H4 (cell line): ENCODE results near the gene SNTG2. TPM values are rescaled to one million over a fixed set of nuclear protein-coding genes. Genes with fewer than 3 reads are reported as not detected.
"Not testable (repeated sequence)": the region's sequence is repeated elsewhere in the genome, so short reads cannot be mapped to it uniquely, and the experiment has no call there.

Source experiments
- DNase-seq: peaks from one replicate; pipeline ENCODE4 v3.0.0-alpha.2; 2015; ENCODE audit warnings: low spot score
- total RNA-seq: library from RNA; depleted of rRNA; stranded (reverse); fragments of >200 nt; shearing (Covaris generic); gene quantifications from 2 replicates; pipeline ENCODE4 v1.2.3, GENCODE V29; 2014

SNTG2 gene
- total RNA-seq, 1 experiment from 2014 or later: not detected

- DNase-seq: no peak
These were observed 102.1 kb downstream of the SNTG2 start for GRCh38 chr2:1052771-1053191.

GRCh38 chr2:1053786-1054185, 103.1 kb downstream of the SNTG2 start:
- no peak for DNase-seq

DNA sequence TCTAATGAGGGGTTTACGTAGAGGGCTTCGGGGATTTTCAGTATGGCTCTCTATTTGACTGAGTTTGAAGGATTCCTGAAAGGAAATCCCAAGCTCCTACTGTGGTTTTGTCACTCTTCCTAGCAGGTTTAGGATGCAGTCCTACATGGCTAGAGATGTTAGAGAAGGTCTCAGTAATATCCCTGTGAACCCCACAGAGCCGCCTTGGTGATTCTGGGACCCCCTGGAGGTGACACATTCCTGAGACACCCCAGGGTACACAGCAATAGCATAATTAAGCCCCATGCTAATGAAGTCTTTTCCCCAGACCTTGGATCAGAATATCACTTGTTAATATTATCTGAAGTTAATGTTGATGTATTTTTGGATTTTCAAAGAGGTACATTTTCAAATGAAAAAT, 103.8 kb downstream of the SNTG2 start:
- no peak for DNase-seq

DNA sequence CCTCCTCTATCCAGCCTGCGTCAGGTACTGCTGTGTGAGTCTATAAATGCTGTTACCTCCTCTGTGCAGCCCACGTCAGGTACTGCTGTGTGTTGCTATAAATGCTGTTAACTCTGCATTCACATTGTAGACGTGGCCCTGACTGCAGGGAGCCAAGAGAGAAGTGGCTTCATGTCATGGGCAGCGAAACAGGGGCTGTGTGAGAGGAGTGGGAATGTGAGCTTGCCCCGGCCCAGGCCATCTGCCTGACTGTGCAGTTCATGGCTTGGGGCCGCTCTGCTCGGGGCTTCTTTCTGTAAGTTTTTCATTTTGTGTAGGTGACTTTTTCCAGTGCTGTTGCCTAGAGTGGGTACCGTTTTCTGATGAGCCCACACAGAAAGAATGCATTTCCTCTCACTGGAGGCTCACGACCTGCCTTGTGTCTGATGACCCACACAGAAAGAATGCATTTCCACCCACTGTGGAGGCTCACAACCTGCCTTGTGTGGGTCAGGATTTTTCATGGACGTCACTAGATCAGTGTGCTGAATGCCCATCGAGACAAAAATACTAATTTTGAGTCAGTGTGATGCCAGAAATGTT, 104.5 kb downstream of the SNTG2 start:
- DNase-seq: no peak

DNA sequence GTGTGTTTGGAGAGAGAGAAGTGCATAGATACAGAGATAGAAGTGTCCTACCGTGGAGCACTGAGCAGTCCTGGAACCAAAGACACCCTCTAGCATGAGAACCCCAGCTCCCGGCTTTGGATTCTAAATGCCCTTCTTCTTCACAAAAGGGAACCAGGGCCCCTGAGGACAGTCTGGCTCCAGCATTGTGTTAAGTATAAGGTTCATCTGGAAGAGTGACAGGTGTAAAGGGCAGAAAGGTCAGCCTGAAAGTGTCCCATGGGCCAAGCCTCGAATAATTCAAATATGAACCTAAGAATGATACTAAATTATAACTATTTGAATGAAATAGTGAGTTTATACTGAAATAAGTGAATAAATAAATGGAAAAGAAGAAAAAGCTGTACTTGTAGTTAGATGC, 109.7 kb downstream of the SNTG2 start:
- no peak for DNase-seq

DNA sequence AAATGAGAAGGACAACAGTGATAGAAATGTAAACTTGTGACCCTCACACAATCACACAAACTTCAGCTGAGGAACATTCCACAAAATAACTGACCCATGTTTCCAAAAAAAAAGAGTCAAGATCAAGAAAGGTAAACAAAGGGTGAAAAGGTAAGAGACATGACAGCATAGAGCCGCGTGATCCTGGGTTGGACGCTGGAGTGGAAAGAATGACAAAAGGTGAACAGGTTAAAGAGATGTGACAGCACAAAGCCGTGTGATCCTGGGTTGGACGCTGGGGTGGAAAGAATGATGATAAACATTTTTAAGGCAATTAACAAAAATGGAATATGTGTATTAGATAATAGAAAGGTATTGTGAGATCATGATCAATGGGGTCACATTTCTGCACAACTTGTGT, 110.3 kb downstream of the SNTG2 start:
- no peak for DNase-seq

DNA sequence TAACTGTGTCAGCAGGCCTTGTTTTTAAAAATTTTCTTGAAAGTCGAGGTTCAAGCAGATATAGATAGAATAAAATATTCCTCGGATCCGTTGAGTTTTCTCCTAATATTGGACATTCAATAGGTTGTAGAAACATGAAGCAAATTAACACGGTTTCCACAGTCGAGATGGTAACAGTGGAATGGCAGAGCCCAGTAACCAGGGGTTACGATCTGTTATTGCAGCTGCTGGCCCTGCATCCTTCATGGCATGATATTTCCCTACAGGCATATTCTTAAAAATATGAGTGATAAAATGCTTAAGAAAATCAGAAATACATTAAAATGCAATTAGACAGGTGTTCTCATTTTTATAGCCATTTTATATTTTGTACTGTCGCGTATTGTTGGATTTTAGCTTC, 117.6 kb downstream of the SNTG2 start:
- DNase-seq: no peak

DNA sequence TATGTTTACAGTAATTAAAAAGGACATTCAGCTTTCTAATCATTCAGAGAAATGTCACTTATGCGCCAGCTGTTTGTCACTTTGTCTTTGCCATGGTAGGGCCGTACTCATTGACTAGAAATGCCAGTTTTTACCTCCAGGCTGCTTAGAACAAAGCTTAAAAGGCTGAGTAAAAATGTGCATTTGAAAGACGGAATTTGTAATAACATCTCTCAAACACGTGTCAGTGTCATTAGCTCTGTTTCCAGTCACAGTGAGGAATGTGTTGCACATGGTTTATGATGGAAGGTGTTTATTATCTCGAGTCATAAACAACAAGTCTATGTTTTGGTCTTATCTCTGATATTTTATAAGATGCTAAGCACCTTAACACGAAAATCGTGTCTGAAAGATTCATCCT, 118.2 kb downstream of the SNTG2 start:
- DNase-seq: no peak

DNA sequence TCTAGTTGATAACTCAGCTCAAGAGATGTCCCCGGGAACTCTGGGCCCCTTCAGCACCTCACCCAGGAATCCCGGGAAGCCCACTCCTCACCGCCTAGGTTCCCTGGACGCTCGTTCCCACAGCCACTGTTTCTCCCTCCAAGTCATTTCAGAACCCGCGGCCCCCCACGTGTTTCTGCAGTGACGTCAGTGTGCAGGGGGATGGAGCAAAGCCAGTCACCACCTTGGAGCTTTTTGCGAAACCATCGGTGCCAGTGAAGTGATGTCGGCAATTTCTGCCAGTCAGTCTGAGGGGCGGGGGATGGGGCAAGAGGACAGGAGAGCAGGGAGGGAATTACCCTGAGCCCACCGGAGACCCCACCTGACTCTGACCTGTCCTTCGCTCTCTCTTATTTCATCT, 119.2 kb downstream of the SNTG2 start:
- DNase-seq: no peak

DNA sequence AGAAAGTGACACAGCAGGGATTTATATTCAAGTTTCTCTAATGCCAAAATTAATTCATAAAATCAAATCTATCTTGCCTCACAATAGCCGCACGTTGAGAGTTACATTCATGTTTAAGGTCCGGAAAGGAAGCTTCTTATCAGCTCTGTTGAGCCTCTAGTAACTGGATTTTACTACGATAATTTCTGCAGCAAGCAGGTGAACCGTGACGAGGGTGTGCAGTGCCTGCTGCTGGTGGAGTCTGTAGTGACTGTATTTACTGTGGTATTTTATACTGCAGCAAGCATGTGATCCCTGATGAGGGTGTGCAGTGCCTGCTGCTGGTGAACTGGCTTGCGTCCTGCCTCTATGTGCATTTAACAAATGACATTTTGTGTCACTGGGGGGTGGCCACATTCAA, 120.0 kb downstream of the SNTG2 start:
- no peak for DNase-seq

DNA sequence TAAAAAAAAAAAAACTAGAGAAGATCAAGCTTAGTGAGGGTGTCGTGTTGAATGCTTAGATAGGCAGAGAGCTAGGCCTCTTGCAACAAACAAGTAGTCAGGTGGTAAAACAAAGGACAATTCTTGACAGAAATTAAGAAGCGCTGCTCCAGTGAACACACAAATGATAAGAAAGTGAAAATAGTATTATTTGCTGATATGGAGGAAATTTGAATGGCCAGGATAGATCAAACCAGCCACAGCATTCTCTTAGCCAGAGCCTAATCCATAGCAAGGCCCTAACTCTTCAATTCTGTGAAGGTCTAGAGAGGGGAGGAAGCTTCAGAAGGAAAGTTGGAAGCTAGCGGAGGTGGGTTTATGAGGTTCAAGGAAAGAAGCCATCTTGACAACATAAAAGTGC, 121.0 kb downstream of the SNTG2 start:
- DNase-seq: no peak

GRCh38 chr2:1072250-1072649, 121.6 kb downstream of the SNTG2 start:
- no peak for DNase-seq

DNA sequence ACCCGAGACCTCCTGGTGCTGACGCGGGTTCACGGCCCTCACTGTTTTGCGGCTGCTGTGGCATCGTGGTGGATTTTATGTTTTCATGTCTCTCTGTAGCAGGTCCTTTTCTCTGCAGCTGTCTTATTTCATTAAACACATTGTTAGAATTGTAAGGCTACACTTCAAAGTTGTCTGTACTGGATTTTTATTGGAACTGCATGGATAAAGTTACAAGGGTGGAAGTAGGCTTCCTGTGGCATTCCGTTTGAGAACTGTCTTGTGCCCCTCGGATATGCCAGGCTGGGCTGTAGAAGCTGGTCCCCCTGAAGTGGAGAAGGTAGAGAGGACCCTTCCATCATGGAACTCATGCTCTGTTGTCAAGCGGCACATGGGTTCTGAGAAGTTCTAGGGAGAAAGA, 127.3 kb downstream of the SNTG2 start:
- DNase-seq: no peak

DNA sequence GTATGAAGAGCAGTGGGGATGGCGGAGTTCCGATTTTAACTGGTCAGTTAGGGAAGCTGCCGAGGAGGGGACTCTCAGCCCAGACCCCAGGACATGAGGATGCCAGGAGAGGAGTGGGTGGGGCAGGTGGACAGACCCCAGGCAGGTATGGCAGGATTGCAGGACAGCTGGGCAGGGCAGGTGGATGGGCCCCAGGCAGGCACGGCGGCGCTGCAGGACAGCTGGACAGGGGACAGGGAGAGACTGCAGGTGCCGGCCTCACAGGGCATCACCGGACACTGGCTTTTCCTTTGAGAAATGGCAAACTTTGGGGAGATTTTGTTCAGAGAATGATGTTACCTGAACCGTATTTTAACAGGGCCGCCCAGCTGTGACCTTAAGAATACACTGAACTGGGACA, 127.7 kb downstream of the SNTG2 start:
- DNase-seq: no peak

DNA sequence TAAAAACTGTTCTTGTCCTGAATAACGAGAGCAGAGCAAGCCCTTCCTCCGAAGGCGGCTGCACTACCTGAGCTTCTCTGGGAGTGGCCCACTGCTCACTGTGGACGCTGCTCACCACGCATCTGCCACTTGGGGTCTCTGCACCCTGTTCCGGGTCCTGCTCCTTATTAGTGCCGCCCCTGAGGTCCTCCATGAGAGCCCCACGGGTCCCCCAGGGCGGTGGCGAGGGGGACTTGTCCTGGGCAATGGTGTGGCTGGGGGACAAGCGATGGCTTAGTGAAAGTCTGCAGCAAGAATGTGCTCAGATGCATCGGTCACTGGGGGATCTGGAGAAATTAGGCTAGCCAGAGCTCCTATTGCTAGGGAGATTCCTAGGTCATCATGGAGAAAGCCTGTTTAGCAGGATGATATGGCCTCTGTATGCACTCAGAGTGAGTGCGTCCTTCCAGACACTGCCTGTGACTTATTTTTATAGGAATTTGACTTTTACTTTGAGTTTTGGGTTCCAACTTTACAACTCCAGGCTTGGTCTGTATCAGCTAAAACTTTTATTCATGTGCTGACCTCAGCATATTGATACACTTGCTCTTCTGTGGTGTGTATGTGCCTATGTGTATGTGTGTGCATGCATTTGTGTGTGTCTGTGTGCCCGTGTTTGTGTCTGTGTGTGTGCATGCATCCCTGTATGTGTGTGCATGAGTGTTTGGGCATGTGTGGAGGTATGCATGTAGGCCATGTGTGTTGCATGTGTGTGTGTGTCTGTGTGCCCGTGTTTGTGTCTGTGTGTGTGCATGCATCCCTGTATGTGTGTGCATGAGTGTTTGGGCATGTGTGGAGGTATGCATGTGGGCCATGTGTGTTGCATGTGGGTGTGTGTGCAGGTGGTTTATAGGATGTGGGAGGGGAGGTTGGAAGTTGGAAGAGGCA, 129.5 kb downstream of the SNTG2 start:
- no peak for DNase-seq

DNA sequence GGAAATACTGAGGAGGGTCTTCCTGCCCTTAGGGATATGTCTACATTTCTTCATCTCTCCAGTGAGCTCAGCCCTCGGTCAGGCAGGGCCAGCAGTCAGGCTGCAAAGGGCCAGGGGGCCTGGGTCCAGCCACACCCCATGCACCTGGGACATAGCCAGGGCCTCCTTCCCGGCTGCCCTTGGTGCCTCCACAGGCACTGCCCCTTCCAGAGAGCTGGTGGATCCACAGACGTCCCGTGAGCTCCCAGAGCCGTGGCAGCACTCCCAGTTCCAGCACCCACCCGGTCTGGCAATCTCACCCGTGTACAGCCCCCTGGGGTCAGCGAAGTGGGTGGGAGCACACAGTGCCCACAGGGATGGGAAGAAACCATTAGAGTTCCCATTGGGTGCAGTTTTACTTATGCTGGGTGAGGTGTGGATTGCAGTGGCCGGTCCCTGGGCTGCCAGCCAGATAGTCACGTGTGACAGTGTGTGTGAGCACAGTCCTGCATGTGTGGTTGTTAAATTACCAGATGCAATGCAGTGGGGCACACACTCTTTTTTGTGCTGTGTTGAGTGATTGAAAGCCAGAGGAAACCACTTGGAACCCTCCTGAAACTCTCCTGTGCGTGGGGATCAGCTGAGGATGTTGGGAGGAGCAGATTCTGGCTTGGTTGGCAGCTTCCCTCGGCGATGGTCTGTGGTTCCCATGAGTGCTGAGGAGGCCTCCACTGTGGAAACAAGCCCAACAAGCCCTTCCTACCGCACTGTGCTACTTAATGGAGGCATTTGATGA, 131.0 kb downstream of the SNTG2 start:
- no peak for DNase-seq

DNA sequence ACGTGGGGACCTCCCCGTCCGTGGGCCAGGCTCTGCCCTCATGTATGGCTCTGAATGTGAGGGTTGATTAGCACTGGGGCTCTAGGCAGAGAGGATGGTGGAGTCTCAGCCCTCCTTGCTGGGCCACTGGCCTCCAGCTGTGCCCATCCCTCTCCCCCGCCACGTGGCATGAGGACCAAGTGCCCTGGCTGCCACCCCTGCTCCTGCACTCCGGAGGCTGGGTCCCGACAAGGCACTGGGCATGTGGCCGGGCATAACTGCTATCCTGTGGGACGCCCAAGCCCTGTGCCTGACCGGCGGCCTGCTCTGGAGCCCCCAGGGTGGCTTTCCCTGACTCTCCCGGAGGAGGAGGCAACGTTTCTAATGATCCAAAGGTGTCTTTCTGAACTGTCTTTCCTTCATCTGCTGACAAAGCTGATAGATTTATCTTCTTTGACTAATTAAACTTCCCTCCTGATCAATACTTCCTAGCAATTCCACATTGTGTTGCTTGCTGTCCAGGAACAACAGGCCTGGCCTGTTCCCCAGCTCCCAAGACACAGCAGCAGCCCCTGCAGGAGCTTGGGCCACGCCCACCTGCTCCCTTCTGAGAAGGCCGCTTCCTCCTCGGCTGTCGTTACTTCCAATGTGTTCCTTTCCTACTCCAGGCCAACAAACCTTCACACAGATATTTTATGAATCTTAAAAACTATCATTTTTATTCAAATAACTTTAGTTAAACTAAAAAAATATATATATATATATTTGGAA, 132.0 kb downstream of the SNTG2 start:
- no peak for DNase-seq

DNA sequence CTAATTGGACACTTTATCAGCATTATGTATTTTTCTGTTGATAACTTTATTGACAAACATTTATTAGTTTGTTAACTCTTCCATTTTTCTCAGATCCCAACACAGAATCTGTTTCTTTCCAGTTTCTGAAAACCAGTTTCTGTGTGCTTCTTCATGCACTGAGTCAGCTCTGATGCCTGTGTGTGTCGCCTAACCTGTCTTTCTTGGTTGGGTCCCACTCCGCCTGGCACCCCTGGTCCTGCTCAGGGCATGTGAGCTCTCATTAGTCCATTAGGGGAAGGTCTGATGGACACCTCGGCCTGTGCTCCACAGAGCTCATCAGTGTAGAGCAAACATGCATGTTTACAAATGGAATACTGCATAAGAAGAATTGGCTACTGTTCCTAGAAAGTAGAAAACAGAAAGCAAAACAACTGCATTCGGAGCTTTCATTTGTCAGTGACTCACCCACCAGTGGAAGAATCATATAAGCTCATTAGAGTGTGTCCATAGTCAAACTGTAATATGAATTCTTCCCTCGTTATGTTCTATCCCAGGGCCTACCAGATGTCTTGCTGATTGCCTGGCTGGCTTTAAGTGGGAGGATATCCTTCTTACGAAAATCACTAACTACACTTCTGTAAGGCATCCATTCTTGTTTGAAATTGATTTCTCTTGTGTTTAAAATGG, 137.7 kb downstream of the SNTG2 start:
- DNase-seq: no peak

- DNase-seq: no peak
These were observed 138.3 kb downstream of the SNTG2 start for GRCh38 chr2:1088940-1089339.

DNA sequence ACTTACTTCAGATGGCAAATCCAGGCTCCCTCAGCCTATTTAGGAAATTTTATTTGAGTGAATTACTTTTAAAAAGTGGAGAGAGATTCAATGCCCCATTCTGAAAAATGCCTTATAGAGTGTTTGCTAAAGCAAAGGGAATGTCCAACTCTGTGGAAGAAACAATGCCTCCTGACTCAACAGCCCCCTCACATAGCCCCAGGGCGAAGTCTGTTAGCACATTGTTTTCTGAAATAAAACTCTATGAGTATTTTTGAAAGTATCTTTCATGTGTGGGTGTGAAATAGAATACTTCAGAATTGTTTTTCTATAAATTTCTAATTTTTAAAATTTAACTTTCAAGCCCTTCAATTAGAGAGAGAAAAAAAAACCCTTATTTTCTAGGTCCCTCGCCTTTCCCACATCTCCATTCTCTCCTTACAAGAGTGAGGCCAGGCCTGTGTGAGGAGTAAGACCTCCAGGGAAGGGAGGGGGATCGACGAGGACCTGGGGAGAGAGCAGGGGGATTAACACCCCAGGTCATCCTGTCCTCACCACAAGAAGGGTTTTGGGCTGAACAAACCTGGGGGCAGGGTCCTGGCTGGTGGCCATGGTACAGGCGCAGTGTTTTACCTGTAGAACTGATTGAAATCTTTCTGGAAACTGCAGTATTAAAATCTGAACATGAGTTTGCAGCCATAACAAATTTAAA, 141.4 kb downstream of the SNTG2 start:
- no peak for DNase-seq

GRCh38 chr2:1093668-1094067, 143.0 kb downstream of the SNTG2 start:
- not testable (repeated sequence) for DNase-seq
